ENCODE data around the gene SMIM20.
A peak's percentile ranks its signal among the peaks of the same experiment; 100 is the strongest.

The SMIM20 gene

GRCh38 chr4:25962393-25962792 lies 48.4 kb downstream of the SMIM20 start:
- DNase-seq, result no peak

- no peak for DNase-seq
Observed at GRCh38 chr4:25965629-25966028, 51.6 kb downstream of the SMIM20 start.

- DNase-seq, result peak in 1 of 2 experiments; percentile 19
Observed at GRCh38 chr4:25966171-25966570, 52.2 kb downstream of the SMIM20 start.

GRCh38 chr4:25969374-25970155 lies 55.5 kb downstream of the SMIM20 start:
- DNase-seq, result no peak

GRCh38 chr4:25970226-25970675 lies 56.2 kb downstream of the SMIM20 start:
- no peak for DNase-seq

- DNase-seq, result no peak
Observed at GRCh38 chr4:25970691-25971432, 56.8 kb downstream of the SMIM20 start.

- DNase-seq, result no peak
Observed at GRCh38 chr4:25972366-25972765, 58.3 kb downstream of the SMIM20 start.

GRCh38 chr4:25972984-25973745 lies 59.1 kb downstream of the SMIM20 start:
- DNase-seq, result no peak

GRCh38 chr4:25976780-25977179 lies 62.8 kb downstream of the SMIM20 start:
- no peak for DNase-seq

GRCh38 chr4:25977397-25978170 lies 63.6 kb downstream of the SMIM20 start:
- no peak for DNase-seq

GRCh38 chr4:25978327-25978726 lies 64.3 kb downstream of the SMIM20 start:
- no peak for DNase-seq
